ENCODE measurements around the gene GPC1.
"Not testable (repeated sequence)": the region's sequence is repeated elsewhere in the genome, so short reads cannot be mapped to it uniquely, and the experiment has no call there.

The GPC1 gene

DNA sequence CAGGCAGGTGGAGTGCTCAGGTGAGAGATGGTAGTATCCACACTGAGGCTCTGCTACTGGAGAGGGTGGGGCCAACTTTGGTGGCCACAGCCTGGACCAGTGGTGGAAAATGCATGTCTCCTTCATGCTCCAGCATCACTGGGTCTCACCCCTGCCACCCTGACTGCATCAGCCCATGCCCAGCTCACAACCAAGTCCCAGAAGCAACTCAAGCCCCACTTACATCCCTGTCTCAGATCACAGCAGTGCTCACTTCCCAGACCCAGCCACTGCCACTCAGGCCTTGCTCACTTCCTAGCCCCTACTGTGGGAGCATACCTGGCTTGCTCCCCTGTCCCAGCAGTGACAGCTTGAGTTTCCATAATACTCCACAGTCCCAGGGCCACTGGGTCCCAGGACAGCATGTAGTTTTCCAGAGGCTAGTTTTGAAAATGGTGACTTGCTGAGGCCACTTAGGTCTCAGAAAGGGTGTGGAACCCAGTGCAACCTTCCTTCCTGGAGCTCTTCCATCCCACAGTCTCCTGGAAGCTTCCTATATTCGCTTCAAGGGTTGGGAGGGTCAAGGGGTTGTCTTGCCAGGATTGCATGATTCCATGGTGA, 58.8 kb downstream of the GPC1 start:
- TF ChIP-seq, protein P1, sequence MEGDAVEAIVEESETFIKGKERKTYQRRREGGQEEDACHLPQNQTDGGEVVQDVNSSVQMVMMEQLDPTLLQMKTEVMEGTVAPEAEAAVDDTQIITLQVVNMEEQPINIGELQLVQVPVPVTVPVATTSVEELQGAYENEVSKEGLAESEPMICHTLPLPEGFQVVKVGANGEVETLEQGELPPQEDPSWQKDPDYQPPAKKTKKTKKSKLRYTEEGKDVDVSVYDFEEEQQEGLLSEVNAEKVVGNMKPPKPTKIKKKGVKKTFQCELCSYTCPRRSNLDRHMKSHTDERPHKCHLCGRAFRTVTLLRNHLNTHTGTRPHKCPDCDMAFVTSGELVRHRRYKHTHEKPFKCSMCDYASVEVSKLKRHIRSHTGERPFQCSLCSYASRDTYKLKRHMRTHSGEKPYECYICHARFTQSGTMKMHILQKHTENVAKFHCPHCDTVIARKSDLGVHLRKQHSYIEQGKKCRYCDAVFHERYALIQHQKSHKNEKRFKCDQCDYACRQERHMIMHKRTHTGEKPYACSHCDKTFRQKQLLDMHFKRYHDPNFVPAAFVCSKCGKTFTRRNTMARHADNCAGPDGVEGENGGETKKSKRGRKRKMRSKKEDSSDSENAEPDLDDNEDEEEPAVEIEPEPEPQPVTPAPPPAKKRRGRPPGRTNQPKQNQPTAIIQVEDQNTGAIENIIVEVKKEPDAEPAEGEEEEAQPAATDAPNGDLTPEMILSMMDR (IDR thresholded peaks at IDR 0.05): no peak
- no peak overlapping the region for H3K27ac Mint-ChIP-seq
- H3K27me3 Mint-ChIP-seq (ENCODE audit: low read depth, poor library complexity): no peaks in the 10 kb centered on the region
- peaks cover 66% of the 10 kb centered on the region for H3K9me3 Mint-ChIP-seq
- no peak for DNase-seq
- H3K4me3 Mint-ChIP-seq: no peak overlapping the region
- H3K4me1 Mint-ChIP-seq: no peaks in the 10 kb centered on the region
- peaks cover 45% of the 10 kb centered on the region for H3K36me3 Mint-ChIP-seq (ENCODE audit: low read depth)

- not testable (repeated sequence) for H3K4me3 Mint-ChIP-seq; DNase-seq; H3K4me1 Mint-ChIP-seq; H3K27ac Mint-ChIP-seq; H3K27me3 Mint-ChIP-seq (ENCODE audit: low read depth, poor library complexity)
- TF ChIP-seq, protein P1 (IDR thresholded peaks at IDR 0.05): peak; percentile 26
- peaks cover 45% of the 10 kb centered on the region for H3K36me3 Mint-ChIP-seq (ENCODE audit: low read depth)
- peaks cover 59% of the 10 kb centered on the region for H3K9me3 Mint-ChIP-seq
Observed at GRCh38 chr2:240494942-240495341, 59.5 kb downstream of the GPC1 start.

DNA sequence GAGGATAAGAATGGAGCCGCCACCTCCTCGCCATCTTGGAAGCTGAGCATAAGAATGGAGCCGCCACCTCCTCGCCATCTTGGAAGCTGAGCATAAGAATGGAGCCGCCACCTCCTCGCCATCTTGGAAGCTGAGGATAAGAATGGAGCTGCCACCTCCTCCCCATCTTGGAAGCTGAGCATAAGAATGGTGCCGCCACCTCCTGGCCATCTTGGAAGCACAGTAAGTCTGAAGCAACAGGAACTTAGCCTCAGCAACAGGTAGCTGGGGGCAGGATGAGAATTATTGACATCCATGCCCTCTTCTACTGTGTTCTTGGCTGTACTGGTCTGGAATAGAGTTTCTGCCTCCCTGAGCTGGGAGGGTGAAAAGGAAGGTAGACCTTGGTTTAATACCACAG, 61.6 kb downstream of the GPC1 start:
- H3K27me3 Mint-ChIP-seq (ENCODE audit: low read depth, poor library complexity); H3K4me1 Mint-ChIP-seq; H3K27ac Mint-ChIP-seq; H3K4me3 Mint-ChIP-seq; DNase-seq: not testable (repeated sequence)
- Mint-ChIP-seq H3K36me3 (ENCODE audit: low read depth) (peaks cover 40% of the 10 kb centered on the region), H3K9me3 (peaks cover 38% of the 10 kb centered on the region)

- DNase-seq: no peak
- no peak overlapping the region for H3K4me3 Mint-ChIP-seq
- H3K4me1 Mint-ChIP-seq: no peaks in the 10 kb centered on the region
- H3K9me3 Mint-ChIP-seq: peaks cover 27% of the 10 kb centered on the region
- H3K27ac Mint-ChIP-seq: no peak overlapping the region
- peaks cover 33% of the 10 kb centered on the region for H3K36me3 Mint-ChIP-seq (ENCODE audit: low read depth)
- TF ChIP-seq, protein P1 (IDR thresholded peaks at IDR 0.05): no peak
- H3K27me3 Mint-ChIP-seq (ENCODE audit: low read depth, poor library complexity): no peaks in the 10 kb centered on the region
Observed at GRCh38 chr2:240498171-240498957, 62.9 kb downstream of the GPC1 start.

DNA sequence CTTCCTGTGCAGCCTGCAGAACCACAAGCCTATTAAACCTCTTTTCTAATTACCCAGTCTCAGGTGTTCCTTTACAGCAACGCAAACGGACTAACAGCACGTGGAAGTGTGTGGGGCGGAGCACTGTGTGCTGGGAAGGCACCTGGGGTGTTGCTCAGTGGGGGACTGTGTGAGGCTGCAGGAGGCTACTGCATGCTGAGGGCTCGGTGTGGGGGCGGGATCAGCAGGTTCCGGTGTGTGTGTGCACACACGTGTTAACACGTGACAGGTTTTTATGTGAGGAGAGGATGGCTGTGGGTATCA, 63.4 kb downstream of the GPC1 start:
- Mint-ChIP-seq H3K27ac (no peak overlapping the region), H3K27me3 (ENCODE audit: low read depth, poor library complexity) (no peaks in the 10 kb centered on the region), H3K4me1 (no peaks in the 10 kb centered on the region), H3K4me3 (no peak overlapping the region), H3K36me3 (ENCODE audit: low read depth) (peaks cover 30% of the 10 kb centered on the region), H3K9me3 (peaks cover 24% of the 10 kb centered on the region)
- TF ChIP-seq, protein P1 (IDR thresholded peaks at IDR 0.05): no peak
- DNase-seq: no peak

- no peak overlapping the region for H3K27ac Mint-ChIP-seq
- no peaks in the 10 kb centered on the region for H3K4me1 Mint-ChIP-seq
- H3K36me3 Mint-ChIP-seq (ENCODE audit: low read depth): peaks cover 30% of the 10 kb centered on the region
- peaks cover 19% of the 10 kb centered on the region for H3K9me3 Mint-ChIP-seq
- TF ChIP-seq, protein P1 (IDR thresholded peaks at IDR 0.05): no peak
- no peak overlapping the region for H3K4me3 Mint-ChIP-seq
- no peak for DNase-seq
- H3K27me3 Mint-ChIP-seq (ENCODE audit: low read depth, poor library complexity): peaks cover 2% of the 10 kb centered on the region
Observed at GRCh38 chr2:240499309-240500301, 64.1 kb downstream of the GPC1 start.
